ENCODE measurements around the gene RAI1. TPM values are rescaled to one million over a fixed set of nuclear protein-coding genes. Genes with fewer than 3 reads are reported as not detected.
"Not testable (repeated sequence)": the region's sequence is repeated elsewhere in the genome, so short reads cannot be mapped to it uniquely, and the experiment has no call there.

RAI1 gene
- polyA plus RNA-seq, 6 donors from 2014 or later: 1.9 to 3.8 (median 2.6) TPM

- not testable (repeated sequence) for DNase-seq; ATAC-seq (ENCODE audit: low read depth in 2 of 2); H3K36me3 Mint-ChIP-seq; H3K27me3 Mint-ChIP-seq; H3K9me3 Mint-ChIP-seq
- peak overlapping the region in 4 of 8 donors; percentile 57 to 84 (median 64) for H3K4me3 Mint-ChIP-seq
- peaks cover 53 to 80% (median 67%) of the 10 kb centered on the region in 3 donors for H3K4me1 Mint-ChIP-seq
- H3K27ac Mint-ChIP-seq: peak overlapping the region in 4 of 6 donors; percentile 74 to 82 (median 78)
Observed at GRCh38 chr17:17690233-17690632, 9.0 kb downstream of the RAI1 start.

DNA sequence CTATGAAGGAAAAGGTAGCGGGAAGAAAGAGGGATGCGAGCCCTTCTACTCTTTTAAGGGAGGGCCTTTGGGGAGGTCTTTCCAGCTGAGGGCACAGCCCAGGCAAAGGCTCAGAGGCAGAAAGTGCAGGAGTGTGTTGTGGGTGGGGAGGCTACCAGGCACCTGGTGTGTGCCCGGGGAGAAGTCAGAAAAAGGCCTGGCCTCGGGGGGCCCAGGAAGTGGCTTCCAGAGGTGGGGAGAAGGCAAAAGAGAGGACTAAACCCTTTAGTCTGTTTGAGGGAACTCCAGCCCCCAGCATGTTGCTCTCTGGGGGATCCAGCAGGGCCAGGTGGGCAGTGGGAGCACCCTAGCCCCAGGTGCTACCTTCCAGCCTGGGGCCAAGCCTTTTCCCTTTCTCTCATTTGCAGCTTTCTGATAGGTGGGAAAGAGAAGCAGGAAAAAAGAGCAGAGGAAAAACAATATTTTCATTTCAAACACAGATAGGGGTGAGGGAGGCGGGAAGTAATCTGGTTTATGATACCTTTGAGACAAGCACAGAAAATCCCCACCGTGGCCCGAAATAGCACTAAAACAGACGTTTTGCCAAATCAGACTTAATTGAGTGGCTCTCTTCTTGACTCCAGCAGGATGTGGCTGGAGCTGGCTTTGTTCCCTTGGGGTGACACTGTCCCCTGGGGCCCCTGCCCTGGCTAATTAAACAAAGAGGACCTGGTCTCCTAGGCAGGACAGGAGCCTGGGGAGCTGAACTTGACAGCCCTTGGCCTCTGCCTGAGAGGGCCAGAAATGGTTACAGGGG is 10.4 kb downstream of the RAI1 start:
- H3K4me3 Mint-ChIP-seq: peak overlapping the region; percentile 21 to 84 (median 65)
- peak overlapping the region; percentile 75 to 94 (median 81) for H3K27ac Mint-ChIP-seq
- H3K36me3 Mint-ChIP-seq: no peaks in the 10 kb centered on the region
- ATAC-seq (ENCODE audit: low read depth in 2 of 2): peak in 1 of 2 donors; percentile 21
- no peaks in the 10 kb centered on the region for H3K9me3 Mint-ChIP-seq
- no peak for DNase-seq
- H3K27me3 Mint-ChIP-seq: no peaks in the 10 kb centered on the region
- peaks cover 48 to 74% (median 62%) of the 10 kb centered on the region in 3 donors for H3K4me1 Mint-ChIP-seq

DNA sequence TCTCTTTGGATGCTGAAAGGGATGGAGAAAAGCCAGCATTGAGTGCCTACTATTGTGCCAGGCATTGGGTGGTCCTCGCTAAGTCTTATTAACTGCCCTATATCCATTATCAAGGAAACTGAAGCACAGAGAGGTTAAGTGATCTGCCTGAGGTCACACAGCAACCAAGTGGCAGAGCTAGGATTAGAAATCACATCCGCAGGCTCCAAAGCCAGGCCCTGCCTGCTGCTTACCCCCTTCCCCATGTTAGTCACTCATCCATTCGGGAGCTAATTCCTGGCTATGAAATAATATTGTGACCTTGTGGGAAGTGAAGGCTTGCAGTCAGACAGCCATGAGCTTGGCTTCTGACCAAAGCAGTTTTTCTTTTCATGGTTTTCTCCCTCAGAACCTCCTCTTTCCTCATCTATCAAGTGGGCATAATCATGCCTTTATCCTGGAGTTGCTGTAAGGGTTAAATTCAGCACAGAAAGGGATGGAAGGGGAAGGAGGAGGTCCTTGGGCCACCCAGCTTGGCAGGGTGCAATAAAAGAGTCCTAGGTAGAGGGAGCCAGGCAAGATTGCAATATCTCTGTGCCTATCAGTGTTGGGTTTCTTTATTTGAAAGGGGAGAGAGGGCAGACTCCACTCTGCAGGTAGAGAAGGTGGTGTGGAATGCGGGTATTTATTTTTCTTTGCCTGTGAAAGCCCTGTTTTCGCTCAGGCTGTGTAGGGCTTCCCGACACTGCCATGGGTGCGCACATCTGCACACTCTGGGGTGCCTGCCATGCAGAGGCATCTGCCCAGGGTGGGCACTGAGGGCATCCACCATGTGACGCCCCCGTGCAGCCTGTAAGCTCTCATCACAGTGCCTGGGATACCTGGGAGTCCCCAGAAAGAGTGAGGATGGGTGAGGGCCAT is 11.3 kb downstream of the RAI1 start:
- Mint-ChIP-seq H3K4me3 (peak overlapping the region; percentile 64 to 96 (median 86)), H3K27me3 (no peaks in the 10 kb centered on the region), H3K36me3 (no peaks in the 10 kb centered on the region), H3K4me1 (peaks cover 51 to 67% (median 60%) of the 10 kb centered on the region in 3 donors), H3K27ac (peak overlapping the region in 5 of 6 donors; percentile 76 to 95 (median 80)), H3K9me3 (no peaks in the 10 kb centered on the region)
- DNase-seq (no peak), ATAC-seq (ENCODE audit: low read depth in 2 of 2) (no peak)

- peak in 1 of 2 donors; percentile 2 for ATAC-seq (ENCODE audit: low read depth in 2 of 2)
- peak overlapping the region; percentile 81 to 98 (median 96) for H3K27ac Mint-ChIP-seq
- no peaks in the 10 kb centered on the region for H3K36me3 Mint-ChIP-seq
- DNase-seq: no peak
- H3K4me3 Mint-ChIP-seq: peak overlapping the region; percentile 80 to 96 (median 88)
- H3K9me3 Mint-ChIP-seq: no peaks in the 10 kb centered on the region
- no peaks in the 10 kb centered on the region for H3K27me3 Mint-ChIP-seq
- peaks cover 52 to 67% (median 64%) of the 10 kb centered on the region in 3 donors for H3K4me1 Mint-ChIP-seq
Observed at GRCh38 chr17:17693253-17694168, 12.3 kb downstream of the RAI1 start.

GRCh38 chr17:17694169-17695081 is 13.2 kb downstream of the RAI1 start:
- peaks cover 55 to 71% (median 71%) of the 10 kb centered on the region in 3 donors for H3K4me1 Mint-ChIP-seq
- no peaks in the 10 kb centered on the region for H3K36me3 Mint-ChIP-seq
- H3K9me3 Mint-ChIP-seq: no peaks in the 10 kb centered on the region
- H3K27me3 Mint-ChIP-seq: no peaks in the 10 kb centered on the region
- peak; percentile 73 for DNase-seq
- peak; percentile 76 to 81 for ATAC-seq (ENCODE audit: low read depth in 2 of 2)
- peak overlapping the region; percentile 72 to 98 (median 96) for H3K27ac Mint-ChIP-seq
- peak overlapping the region; percentile 86 to 96 (median 89) for H3K4me3 Mint-ChIP-seq

GRCh38 chr17:17696085-17696484 is 14.8 kb downstream of the RAI1 start:
- Mint-ChIP-seq H3K27me3 (peaks cover 0 to 3% (median 0%) of the 10 kb centered on the region in 3 donors), H3K27ac (peak overlapping the region in 5 of 6 donors; percentile 16 to 95 (median 70)), H3K9me3 (no peaks in the 10 kb centered on the region), H3K4me1 (peaks cover 51 to 65% (median 59%) of the 10 kb centered on the region in 3 donors), H3K4me3 (peak overlapping the region in 7 of 8 donors; percentile 42 to 94 (median 88)), H3K36me3 (no peaks in the 10 kb centered on the region)
- ATAC-seq (ENCODE audit: low read depth in 2 of 2) (no peak), DNase-seq (no peak)

DNA sequence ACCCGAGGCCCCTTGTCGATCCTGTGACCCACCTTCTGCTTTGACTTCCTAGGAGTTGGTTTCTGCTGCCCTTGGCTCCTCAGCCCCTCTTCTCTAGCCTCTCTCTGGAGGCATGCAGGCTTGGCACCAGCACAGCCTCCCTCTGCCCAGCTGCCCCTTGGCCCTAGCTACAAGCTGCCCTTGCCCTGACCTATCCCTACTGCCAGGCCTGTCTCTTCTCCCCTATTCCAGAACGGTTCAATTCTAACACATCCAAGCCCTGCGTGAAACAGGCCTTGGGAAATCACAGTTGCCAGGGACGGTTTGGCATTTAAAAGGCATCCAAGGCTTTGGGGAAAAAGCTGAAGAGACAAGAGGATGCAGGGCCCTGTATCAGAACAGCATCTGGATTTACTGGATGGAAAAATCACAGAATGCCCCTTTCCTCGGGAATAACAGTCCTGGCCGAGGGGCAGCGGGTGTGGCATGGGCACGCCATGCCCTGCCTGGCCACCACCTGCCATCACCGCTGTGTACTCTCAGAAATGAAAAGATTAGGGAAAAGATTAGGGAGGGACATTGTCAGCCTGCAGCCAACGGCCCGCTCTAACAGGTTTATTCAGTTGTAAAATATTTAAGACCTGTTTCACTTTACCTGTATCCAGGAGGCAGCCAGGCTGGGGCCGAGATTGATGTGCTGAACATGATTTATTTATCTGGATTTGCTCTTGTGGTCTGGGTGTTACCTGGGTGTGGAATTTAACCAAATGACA is 15.8 kb downstream of the RAI1 start:
- no peak for ATAC-seq (ENCODE audit: low read depth in 2 of 2)
- no peaks in the 10 kb centered on the region for H3K36me3 Mint-ChIP-seq
- H3K27me3 Mint-ChIP-seq: peaks cover 0 to 12% (median 0%) of the 10 kb centered on the region in 3 donors
- H3K27ac Mint-ChIP-seq: peak overlapping the region in 3 of 6 donors; percentile 12 to 78 (median 70)
- no peaks in the 10 kb centered on the region for H3K9me3 Mint-ChIP-seq
- H3K4me1 Mint-ChIP-seq: peaks cover 50 to 64% (median 58%) of the 10 kb centered on the region in 3 donors
- no peak for DNase-seq
- H3K4me3 Mint-ChIP-seq: peak overlapping the region in 4 of 8 donors; percentile 24 to 88 (median 46)

DNA sequence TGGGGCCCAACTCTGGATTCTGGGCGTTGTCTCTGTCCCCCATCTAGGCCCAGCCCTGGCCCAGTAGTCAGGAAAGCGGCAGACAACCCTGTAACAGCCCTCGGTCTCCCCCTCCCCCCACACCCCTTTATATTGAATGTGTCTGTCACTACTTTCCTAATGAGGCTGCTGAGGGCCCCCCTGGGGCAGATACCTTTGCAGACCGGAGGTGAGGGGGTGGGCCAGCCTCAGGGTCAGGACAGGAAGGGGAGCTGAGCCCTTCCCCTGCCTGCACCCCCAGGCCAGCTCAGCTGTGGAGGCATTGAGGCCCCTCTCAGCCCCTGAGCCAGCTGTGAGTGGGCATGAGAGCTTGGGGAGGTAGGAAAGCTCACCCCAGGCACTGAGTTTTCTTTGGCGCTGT is 17.1 kb downstream of the RAI1 start:
- Mint-ChIP-seq H3K27ac (peak overlapping the region in 1 of 6 donors; percentile 56), H3K4me3 (peak overlapping the region in 3 of 8 donors; percentile 19 to 88 (median 64)), H3K36me3 (no peaks in the 10 kb centered on the region), H3K4me1 (peaks cover 37 to 50% (median 50%) of the 10 kb centered on the region in 3 donors), H3K27me3 (peaks cover 0 to 12% (median 0%) of the 10 kb centered on the region in 3 donors), H3K9me3 (no peaks in the 10 kb centered on the region)
- ATAC-seq (ENCODE audit: low read depth in 2 of 2) (no peak), DNase-seq (no peak)

- H3K4me3 Mint-ChIP-seq: peak overlapping the region in 3 of 8 donors; percentile 47 to 88 (median 64)
- no peaks in the 10 kb centered on the region for H3K36me3 Mint-ChIP-seq
- peaks cover 0 to 12% (median 0%) of the 10 kb centered on the region in 3 donors for H3K27me3 Mint-ChIP-seq
- peaks cover 32 to 50% (median 49%) of the 10 kb centered on the region in 3 donors for H3K4me1 Mint-ChIP-seq
- DNase-seq (no peak), ATAC-seq (ENCODE audit: low read depth in 2 of 2) (no peak)
- H3K27ac Mint-ChIP-seq: peak overlapping the region in 1 of 6 donors; percentile 56
- no peaks in the 10 kb centered on the region for H3K9me3 Mint-ChIP-seq
Observed at GRCh38 chr17:17698869-17699351, 17.7 kb downstream of the RAI1 start.

DNA sequence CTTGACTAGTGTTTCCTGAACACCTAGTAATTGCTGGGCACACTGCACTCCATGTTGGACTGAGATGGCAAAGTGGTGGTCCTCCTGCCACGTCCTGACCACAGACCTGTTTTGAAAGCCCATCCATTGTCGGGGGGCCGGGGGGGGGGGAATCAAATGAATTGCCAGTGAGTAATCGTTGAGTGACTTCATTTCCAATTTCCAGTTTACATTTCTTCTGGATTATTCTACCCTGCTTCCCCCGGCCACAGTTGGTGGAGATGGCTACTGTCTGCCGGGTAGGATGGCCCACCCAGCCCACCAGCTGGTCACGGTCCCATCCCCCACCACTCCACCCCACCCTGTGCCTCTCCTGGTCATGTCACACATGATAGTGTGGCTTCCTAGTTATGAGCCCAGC is 18.2 kb downstream of the RAI1 start:
- Mint-ChIP-seq H3K4me1 (peaks cover 29 to 48% (median 46%) of the 10 kb centered on the region in 3 donors), H3K9me3 (no peaks in the 10 kb centered on the region), H3K4me3 (peak overlapping the region in 1 of 8 donors; percentile 47), H3K36me3 (no peaks in the 10 kb centered on the region), H3K27ac (no peak overlapping the region), H3K27me3 (peaks cover 0 to 12% (median 0%) of the 10 kb centered on the region in 3 donors)
- DNase-seq (no peak), ATAC-seq (ENCODE audit: low read depth in 2 of 2) (no peak)
